ENCODE data around the gene DNAJB13.

GRCh38 chr11:73962101-73962705 is 11.4 kb downstream of the DNAJB13 start:
- no peak for TF ChIP-seq CTCF (IDR thresholded peaks at IDR 0.05)
- no peak for TF ChIP-seq ZFX (IDR thresholded peaks at IDR 0.05; ENCODE audit: borderline replicate concordance)
